Activated T-helper 1 cell treated with anti-CD3 and anti-CD28 coated beads, Interleukin-12 subunit alpha, Interleukin-12 subunit beta, Interleukin-2, Interleukin-4 antibody, amounts not matched to agents 30 ng/mL and 10 ng/mL and 1 ng/mL, durations not matched to agents 14 hours and 24 hours and 36 hours (primary cell): ENCODE measurements around the gene PNPO. TPM values are rescaled to one million over a fixed set of nuclear protein-coding genes. Genes with fewer than 3 reads are reported as not detected.

Source experiments
- DNase-seq: peaks from one replicate; pipeline ENCODE4 v3.0.0; 2021; ENCODE audit warnings: low spot score
- H3K27ac Mint-ChIP-seq: one replicate; pipeline ENCODE4 v1.8.0; 2021; ENCODE audit warnings: mild to moderate bottlenecking, mixed read lengths
- H3K27me3 Mint-ChIP-seq: one replicate; pipeline ENCODE4 v1.8.0; 2022; ENCODE audit warnings: mild to moderate bottlenecking, moderate library complexity, mixed read lengths; ENCODE audit not compliant: insufficient read depth
- H3K36me3 Mint-ChIP-seq: one replicate; pipeline ENCODE4 v1.8.0; 2021; ENCODE audit warnings: low read depth, mixed read lengths
- H3K4me1 Mint-ChIP-seq: one replicate; pipeline ENCODE4 v1.8.0; 2021; ENCODE audit warnings: low read depth, mixed read lengths
- H3K4me3 Mint-ChIP-seq: one replicate; pipeline ENCODE4 v1.8.0; 2021; ENCODE audit warnings: mild to moderate bottlenecking, moderate library complexity, mixed read lengths
- H3K9me3 Mint-ChIP-seq: one replicate; pipeline ENCODE4 v1.8.0; 2021; ENCODE audit warnings: mixed read lengths
- intact Hi-C: fragments of 100-400 bp; cut with micrococcal nuclease; formaldehyde crosslinking; loops from one replicate; pipeline ENCODE4 v1.15.1; 2024
- total RNA-seq: library from RNA; stranded (reverse); gene quantifications from 2 replicates; pipeline ENCODE4 v1.2.3, GENCODE V29; 2022

The PNPO gene
- total RNA-seq, 1 donor from 2014 or later = 58.8 TPM

GRCh38 chr17:47990962-47991731 lies 49.8 kb downstream of the PNPO start:
- Mint-ChIP-seq H3K4me3 (no peak overlapping the region), H3K4me1 (peaks cover 16% of the 10 kb centered on the region), H3K36me3 (no peaks in the 10 kb centered on the region), H3K27me3 (no peaks in the 10 kb centered on the region), H3K9me3 (no peaks in the 10 kb centered on the region), H3K27ac (no peak overlapping the region)
- intact Hi-C loops = no loop called here
- no peak for DNase-seq

GRCh38 chr17:47992216-47992615 lies 50.8 kb downstream of the PNPO start:
- Mint-ChIP-seq H3K36me3 (no peaks in the 10 kb centered on the region), H3K27me3 (peaks cover 4% of the 10 kb centered on the region), H3K4me1 (peaks cover 16% of the 10 kb centered on the region), H3K4me3 (no peak overlapping the region), H3K9me3 (no peaks in the 10 kb centered on the region), H3K27ac (no peak overlapping the region)
- intact Hi-C loops = no loop called here
- no peak for DNase-seq

GRCh38 chr17:47993031-47993564 lies 51.7 kb downstream of the PNPO start:
- H3K4me3 Mint-ChIP-seq = no peak overlapping the region
- H3K4me1 Mint-ChIP-seq = peaks cover 16% of the 10 kb centered on the region
- peaks cover 4% of the 10 kb centered on the region for H3K27me3 Mint-ChIP-seq
- no peak for DNase-seq
- H3K27ac Mint-ChIP-seq = no peak overlapping the region
- no peaks in the 10 kb centered on the region for H3K9me3 Mint-ChIP-seq
- no peaks in the 10 kb centered on the region for H3K36me3 Mint-ChIP-seq
- intact Hi-C loops = no loop called here

GRCh38 chr17:47993964-47994363 lies 52.6 kb downstream of the PNPO start:
- no peak for DNase-seq
- no peak overlapping the region for H3K27ac Mint-ChIP-seq
- peaks cover 10% of the 10 kb centered on the region for H3K4me1 Mint-ChIP-seq
- no peaks in the 10 kb centered on the region for H3K9me3 Mint-ChIP-seq
- H3K27me3 Mint-ChIP-seq = peaks cover 4% of the 10 kb centered on the region
- intact Hi-C loops = no loop called here
- H3K4me3 Mint-ChIP-seq = no peak overlapping the region
- H3K36me3 Mint-ChIP-seq = no peaks in the 10 kb centered on the region

- H3K27me3 Mint-ChIP-seq = peaks cover 6% of the 10 kb centered on the region
- no peaks in the 10 kb centered on the region for H3K9me3 Mint-ChIP-seq
- H3K4me1 Mint-ChIP-seq = peaks cover 3% of the 10 kb centered on the region
- DNase-seq = no peak
- H3K27ac Mint-ChIP-seq = no peak overlapping the region
- H3K36me3 Mint-ChIP-seq = no peaks in the 10 kb centered on the region
- no peak overlapping the region for H3K4me3 Mint-ChIP-seq
- intact Hi-C loops = no loop called here
Measured at GRCh38 chr17:47994724-47995123, 53.4 kb downstream of the PNPO start.

GRCh38 chr17:47995241-47995935 lies 54.0 kb downstream of the PNPO start:
- DNase-seq = no peak
- H3K4me1 Mint-ChIP-seq = no peaks in the 10 kb centered on the region
- intact Hi-C loops = no loop called here
- H3K36me3 Mint-ChIP-seq = no peaks in the 10 kb centered on the region
- no peak overlapping the region for H3K27ac Mint-ChIP-seq
- peaks cover 6% of the 10 kb centered on the region for H3K27me3 Mint-ChIP-seq
- no peak overlapping the region for H3K4me3 Mint-ChIP-seq
- no peaks in the 10 kb centered on the region for H3K9me3 Mint-ChIP-seq

- no peak for DNase-seq
- H3K4me1 Mint-ChIP-seq = no peaks in the 10 kb centered on the region
- no peak overlapping the region for H3K27ac Mint-ChIP-seq
- H3K4me3 Mint-ChIP-seq = no peak overlapping the region
- H3K27me3 Mint-ChIP-seq = peaks cover 6% of the 10 kb centered on the region
- no peaks in the 10 kb centered on the region for H3K9me3 Mint-ChIP-seq
- H3K36me3 Mint-ChIP-seq = no peaks in the 10 kb centered on the region
- intact Hi-C loops = no loop called here
Measured at GRCh38 chr17:47996201-47996600, 54.8 kb downstream of the PNPO start.

- Mint-ChIP-seq H3K27ac (no peak overlapping the region), H3K36me3 (no peaks in the 10 kb centered on the region), H3K9me3 (no peaks in the 10 kb centered on the region), H3K4me3 (no peak overlapping the region), H3K27me3 (peaks cover 6% of the 10 kb centered on the region), H3K4me1 (peaks cover under 1% of the 10 kb centered on the region)
- intact Hi-C loops = no loop called here
- DNase-seq = no peak
Measured at GRCh38 chr17:47997586-47997985, 56.2 kb downstream of the PNPO start.

- peaks cover 6% of the 10 kb centered on the region for H3K27me3 Mint-ChIP-seq
- no peak overlapping the region for H3K4me3 Mint-ChIP-seq
- no peak overlapping the region for H3K27ac Mint-ChIP-seq
- DNase-seq = no peak
- H3K4me1 Mint-ChIP-seq = peaks cover 5% of the 10 kb centered on the region
- no peaks in the 10 kb centered on the region for H3K9me3 Mint-ChIP-seq
- H3K36me3 Mint-ChIP-seq = no peaks in the 10 kb centered on the region
- intact Hi-C loops = no loop called here
Measured at GRCh38 chr17:47998044-47998443, 56.7 kb downstream of the PNPO start.

Other genes with a start within 250 kb of the PNPO start
- 11.6 and 12.4 TPM in 2 replicates for gene TBKBP1, start 247.4 kb upstream of the PNPO start, total RNA-seq
- gene TBX21, start 208.3 kb upstream of the PNPO start, total RNA-seq = 89.8 and 90.8 TPM in 2 replicates
- gene OSBPL7, start 119.8 kb upstream of the PNPO start, total RNA-seq = 18.6 and 21.6 TPM in 2 replicates
- gene MRPL10, start 110.0 kb upstream of the PNPO start, total RNA-seq = 53.6 and 56.9 TPM in 2 replicates
- 0.39 and 0.70 TPM in 2 replicates for gene LRRC46, start 109.9 kb upstream of the PNPO start, total RNA-seq
- gene SCRN2, start 100.3 kb upstream of the PNPO start, total RNA-seq = 24.5 and 26.3 TPM in 2 replicates
- 0.05 and 0.12 TPM in 2 replicates for gene SP6, start 90.4 kb upstream of the PNPO start, total RNA-seq
- gene SP2, start 45.3 kb upstream of the PNPO start, total RNA-seq = 24.0 and 26.3 TPM in 2 replicates
- not detected in 2 replicates for gene PRR15L, start 16.3 kb downstream of the PNPO start, total RNA-seq
- gene CDK5RAP3, start 29.5 kb downstream of the PNPO start, total RNA-seq = 190 and 200 TPM in 2 replicates
- gene COPZ2, start 96.2 kb downstream of the PNPO start, total RNA-seq = 3.4 and 5.8 TPM in 2 replicates
- 86.6 and 92.0 TPM in 2 replicates for gene NFE2L1, start 106.8 kb downstream of the PNPO start, total RNA-seq
- gene CBX1, start 159.9 kb downstream of the PNPO start, total RNA-seq = 61.1 and 62.4 TPM in 2 replicates
- gene SNX11, start 166.2 kb downstream of the PNPO start, total RNA-seq = 31.1 and 37.1 TPM in 2 replicates